GM12801 (cell line): ENCODE results near the gene IVD.

Experiments used
- CTCF ChIP-seq: IDR thresholded peaks from one replicate; pipeline ENCODE4 v1.5.1; 2011; ENCODE audit warnings: control low read depth; ENCODE audit not compliant: insufficient read length; ENCODE audit errors: extremely low read depth

The IVD gene

GRCh38 chr15:40389824-40390595 is 15.6 kb upstream of the IVD start:
- TF ChIP-seq CTCF, result no peak

- TF ChIP-seq CTCF, result no peak
Observed at GRCh38 chr15:40392986-40393948, 12.3 kb upstream of the IVD start.

- TF ChIP-seq CTCF, result no peak
Observed at GRCh38 chr15:40397688-40398412, 7.7 kb upstream of the IVD start.

- TF ChIP-seq CTCF, result no peak
Observed at GRCh38 chr15:40398413-40398873, 7.2 kb upstream of the IVD start.

- no peak for TF ChIP-seq CTCF
Observed at GRCh38 chr15:40399370-40399769, 6.2 kb upstream of the IVD start.

GRCh38 chr15:40407330-40407990 is 1.9 kb downstream of the IVD start:
- TF ChIP-seq CTCF, result no peak
